Neural progenitor cell (in vitro differentiated cells): Measurements from ENCODE around the gene NPIPB2.

Source experiments
- EZH2 ChIP-seq: fragments of 200-600 bp; sonication (generic); IDR thresholded peaks from 2 replicates; pipeline ENCODE4 v1.6.1; 2017; ENCODE audit warnings: antibody characterized with exemption, mild to moderate bottlenecking, moderate library complexity
- TF ChIP-seq, protein P1 (sequence below): fragments of 200-600 bp; sonication (generic); IDR thresholded peaks from 2 replicates; pipeline ENCODE4 v1.5.1; 2017; ENCODE audit warnings: antibody characterized with exemption, mild to moderate bottlenecking

DNA sequence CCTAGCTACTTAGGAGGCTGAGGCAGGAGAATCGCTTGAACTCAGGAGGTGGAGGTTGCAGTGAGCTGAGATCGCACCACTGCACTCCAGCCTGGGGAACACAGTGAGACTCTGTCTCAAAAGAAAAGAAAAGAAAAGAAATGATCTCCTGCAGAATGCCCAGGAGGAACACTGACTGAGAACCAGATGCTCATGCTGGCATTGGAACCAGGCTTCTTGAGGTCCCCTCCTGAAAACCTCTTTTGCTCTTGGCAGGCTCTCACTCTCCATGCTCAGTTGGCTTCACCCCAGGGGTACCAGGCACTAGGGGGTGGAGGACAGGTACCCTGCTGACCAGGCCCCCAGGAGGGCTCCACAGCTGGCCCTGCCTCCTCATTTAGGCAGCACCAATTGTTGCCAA is 14.7 kb upstream of the NPIPB2 start:
- TF ChIP-seq, protein P1, sequence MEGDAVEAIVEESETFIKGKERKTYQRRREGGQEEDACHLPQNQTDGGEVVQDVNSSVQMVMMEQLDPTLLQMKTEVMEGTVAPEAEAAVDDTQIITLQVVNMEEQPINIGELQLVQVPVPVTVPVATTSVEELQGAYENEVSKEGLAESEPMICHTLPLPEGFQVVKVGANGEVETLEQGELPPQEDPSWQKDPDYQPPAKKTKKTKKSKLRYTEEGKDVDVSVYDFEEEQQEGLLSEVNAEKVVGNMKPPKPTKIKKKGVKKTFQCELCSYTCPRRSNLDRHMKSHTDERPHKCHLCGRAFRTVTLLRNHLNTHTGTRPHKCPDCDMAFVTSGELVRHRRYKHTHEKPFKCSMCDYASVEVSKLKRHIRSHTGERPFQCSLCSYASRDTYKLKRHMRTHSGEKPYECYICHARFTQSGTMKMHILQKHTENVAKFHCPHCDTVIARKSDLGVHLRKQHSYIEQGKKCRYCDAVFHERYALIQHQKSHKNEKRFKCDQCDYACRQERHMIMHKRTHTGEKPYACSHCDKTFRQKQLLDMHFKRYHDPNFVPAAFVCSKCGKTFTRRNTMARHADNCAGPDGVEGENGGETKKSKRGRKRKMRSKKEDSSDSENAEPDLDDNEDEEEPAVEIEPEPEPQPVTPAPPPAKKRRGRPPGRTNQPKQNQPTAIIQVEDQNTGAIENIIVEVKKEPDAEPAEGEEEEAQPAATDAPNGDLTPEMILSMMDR: no peak
- TF ChIP-seq EZH2: no peak
